Esophagus muscularis mucosa (tissue), 4 donors: ENCODE results near the gene IL22.

Source experiments
- CTCF ChIP-seq, 3 experiments: fragments of 200-600 bp in 2 of 3; fragments of 450-650 bp in 1 of 3; sonication (generic) in 2 of 3; IDR thresholded peaks; one replicate each; pipeline ENCODE4 v1.5.1; 2017 to 2019; ENCODE audit warnings: antibody characterized with exemption in 3 of 3, mild to moderate bottlenecking in 2 of 3, moderate library complexity in 1 of 3
- EP300 ChIP-seq: sonication (generic); formaldehyde crosslinking; IDR thresholded peaks from one replicate; pipeline ENCODE4 v1.6.1; 2017; ENCODE audit warnings: antibody characterized with exemption
- POLR2A ChIP-seq: fragments of 450-650 bp; IDR thresholded peaks from one replicate; pipeline ENCODE4 v1.6.1; 2017; ENCODE audit warnings: antibody characterized with exemption, moderate library complexity, mild to moderate bottlenecking, low read depth
- POLR2AphosphoS5 ChIP-seq, 2 donors: sonication (generic); formaldehyde crosslinking; IDR thresholded peaks; one replicate each; pipeline ENCODE4 v1.6.1; 2017; ENCODE audit warnings: antibody characterized with exemption in 2 of 2

GRCh38 chr12:68250454-68250853, 3.0 kb downstream of the IL22 start:
- TF ChIP-seq CTCF (IDR thresholded peaks at IDR 0.05) (no peak), POLR2A (no peak), EP300 (no peak), POLR2AphosphoS5 (IDR thresholded peaks at IDR 0.05) (no peak)
